K562 (cell line): ENCODE results near the gene PDLIM7. TPM values are rescaled to one million over a fixed set of nuclear protein-coding genes. Genes with fewer than 3 reads are reported as not detected.
A peak's percentile ranks its signal among the peaks of the same experiment; 100 is the strongest.

ENCODE experiments used
- ARID2 ChIP-seq: fragments of 450-650 bp; IDR thresholded peaks from 2 replicates; pipeline ENCODE4 v1.6.1; 2017; ENCODE audit warnings: antibody characterized with exemption, mild to moderate bottlenecking
- ARID3A ChIP-seq: IDR thresholded peaks from 2 replicates; pipeline ENCODE4 v1.6.1; 2012; ENCODE audit warnings: low read depth, low read length, improper control_type of control experiment, borderline replicate concordance
- ARID4B ChIP-seq: sonication (generic); formaldehyde crosslinking; IDR thresholded peaks from 2 replicates; pipeline ENCODE4 v1.8.0; 2022; ENCODE audit warnings: mild to moderate bottlenecking, missing genetic modification reagents
- ATF7 ChIP-seq: fragments of 450-650 bp; IDR thresholded peaks from 2 replicates; pipeline ENCODE4 v1.7.1; 2014; ENCODE audit warnings: mild to moderate bottlenecking, moderate library complexity
- BCOR ChIP-seq: fragments of 450-650 bp; IDR thresholded peaks from 2 replicates; pipeline ENCODE4 v1.6.1; 2016
- BDP1 ChIP-seq: IDR thresholded peaks from 3 replicates; pipeline ENCODE4 v1.6.1; 2011; ENCODE audit not compliant: insufficient read length, insufficient read depth
- CREB3 ChIP-seq: fragments of 450-650 bp; conservative IDR thresholded peaks from 2 replicates; pipeline ENCODE4 v1.6.1; 2016; ENCODE audit warnings: missing genetic modification characterization, low read depth, mild to moderate bottlenecking, missing compliant biosample characterization, moderate library complexity
- FOXO4 ChIP-seq: fragments of 450-650 bp; formaldehyde crosslinking; IDR thresholded peaks from 2 replicates; pipeline ENCODE4 v1.4.0; 2020; ENCODE audit warnings: mild to moderate bottlenecking, moderate library complexity
- HDAC2 ChIP-seq: fragments of 450-650 bp; IDR thresholded peaks from 2 replicates; pipeline ENCODE4 v1.6.1; 2016; ENCODE audit warnings: mild to moderate bottlenecking
- MAFG ChIP-seq: fragments of 450-650 bp; conservative IDR thresholded peaks from 2 replicates; pipeline ENCODE4 v1.6.1; 2016; ENCODE audit warnings: missing genetic modification characterization, missing compliant biosample characterization
- MTA2 ChIP-seq: fragments of 450-650 bp; IDR thresholded peaks from 2 replicates; pipeline ENCODE4 v1.6.1; 2016; ENCODE audit warnings: low read depth
- SAFB2 ChIP-seq: fragments of 200-400 bp; formaldehyde crosslinking; IDR thresholded peaks from 2 replicates; pipeline ENCODE4 v1.6.1; 2018; ENCODE audit warnings: borderline replicate concordance, low read length, low read depth, moderate library complexity; ENCODE audit not compliant: severe bottlenecking
- SLC30A9 ChIP-seq: fragments of 250-450 bp; sonication (Bioruptor Pico); IDR thresholded peaks from 2 replicates; pipeline ENCODE4 v1.8.0; 2022; ENCODE audit warnings: mild to moderate bottlenecking, moderate library complexity
- USF2 ChIP-seq: sonication (generic); formaldehyde crosslinking; IDR thresholded peaks from 2 replicates; pipeline ENCODE4 v1.5.0; 2020; ENCODE audit warnings: missing genetic modification reagents
- ZBTB33 ChIP-seq: sonication (generic); formaldehyde crosslinking; IDR thresholded peaks from 2 replicates; pipeline ENCODE4 v1.8.1; 2023; ENCODE audit warnings: mild to moderate bottlenecking, missing genetic modification reagents
- ZNF436 ChIP-seq: fragments of 250-450, 450-650 bp; sonication (Bioruptor Pico); formaldehyde crosslinking; IDR thresholded peaks from 2 replicates; pipeline ENCODE4 v1.7.0; 2020; ENCODE audit warnings: mild to moderate bottlenecking
- ZNF717 ChIP-seq: fragments of 250-450 bp; sonication (Bioruptor Pico); IDR thresholded peaks from 2 replicates; pipeline ENCODE4 v1.5.0; 2021
- polyA plus RNA-seq, 8 experiments: library from polyadenylated mRNA; depleted of rRNA in 4 of 8; stranded (reverse) in 5 of 8; unstranded in 3 of 8; fragments of >200 nt; fragmentation: Nextera tagmentation in 2 of 8; fragmentation: Illumina TruSeq in 1 of 8; extraction: Ambion mirVana in 2 of 8; extraction: Trizol in 1 of 8; gene quantifications; 2 replicates each; pipeline versions ENCODE4 v1.2.1 to v1.2.3, GENCODE V29; 2011 to 2014; ENCODE audit warnings: inconsistent platforms in 1 of 8, missing spikeins in 1 of 8
- total RNA-seq, 7 experiments: library from RNA; depleted of rRNA in 6 of 7; stranded (reverse); fragments of >200 nt in 6 of 7; fragmentation: Illumina TruSeq in 2 of 7; extraction: Trizol in 2 of 7; gene quantifications; 2 replicates each; pipeline versions ENCODE4 v1.2.1 to v1.2.3, GENCODE V29; 2011 to 2021; ENCODE audit warnings: low replicate concordance in 1 of 7

The PDLIM7 gene
- total and polyA plus RNA-seq, 9 of the 15 experiments (the other 6 are each of a cell fraction or from before 2014, with no cell fraction given): 2.1 to 124 (median 32.6) TPM

- TF ChIP-seq USF2 (CRISPR knock-in tag) (peak; percentile 31; the same call in 1 of the 2 replicates), SAFB2 (no peak), SLC30A9 (CRISPR knock-in tag) (no peak), ARID4B (CRISPR knock-in tag) (no peak), ZNF717 (CRISPR knock-in tag) (no peak), CREB3 (tag) (0 out of 2 replicates have a peak, but pooled peaks have one; percentile 27), ZBTB33 (peak; percentile 64; the same call in 1 of the 2 replicates), MAFG (tag) (no peak), MTA2 (no peak), HDAC2 (no peak), BCOR (peak; percentile 79), FOXO4 (CRISPR knock-in tag) (no peak), ATF7 (no peak), ARID3A (no peak), ARID2 (no peak), BDP1 (no peak), ZNF436 (CRISPR knock-in tag) (no peak)
Measured at GRCh38 chr5:177476531-177477233, 20.7 kb downstream of the PDLIM7 start (continued).
